ENCODE data around the gene VTI1A.

GRCh38 chr10:112815269-112816032 lies 368.4 kb downstream of the VTI1A start:
- TF ChIP-seq CTCF (IDR thresholded peaks at IDR 0.05): no peak
- no peak for TF ChIP-seq POLR2A (IDR thresholded peaks at IDR 0.05)

All from uterus (tissue), 2 donors.